Small intestine (tissue), 7 donors: Measurements from ENCODE around the gene DDX47. TPM values are rescaled to one million over a fixed set of nuclear protein-coding genes. Genes with fewer than 3 reads are reported as not detected.

Source experiments
- DNase-seq, 2 donors: peaks; one replicate each; pipeline versions ENCODE4 v3.0.0 to v3.0.0-alpha.2; 2013
- FAIRE-seq: peaks from 2 replicates; lab custom pipeline; 2012; peaks lifted over from hg19 to GRCh38; lab: Jason Lieb, UNC
- H3K27ac ChIP-seq, 3 donors: one replicate each; pipeline ENCODE4 v1.5.1; 2013; ENCODE audit warnings: low read length in 2 of 3, mild to moderate bottlenecking in 2 of 3, control low read depth in 1 of 3, inconsistent platforms in 1 of 3, low read depth in 1 of 3, moderate library complexity in 1 of 3
- H3K27me3 ChIP-seq, 3 donors: one replicate each; pipeline ENCODE4 v1.6.1; 2013; ENCODE audit warnings: low read length in 3 of 3, inconsistent platforms in 1 of 3; ENCODE audit not compliant: control insufficient read depth in 3 of 3, insufficient read depth in 3 of 3
- H3K36me3 ChIP-seq, 3 donors: one replicate each; pipeline ENCODE4 v1.6.1; 2013; ENCODE audit warnings: low read length in 3 of 3, inconsistent platforms in 1 of 3, low read depth in 1 of 3, mild to moderate bottlenecking in 1 of 3, moderate library complexity in 1 of 3; ENCODE audit not compliant: control insufficient read depth in 3 of 3, insufficient read depth in 2 of 3
- H3K4me1 ChIP-seq, 3 donors: one replicate each; pipeline ENCODE4 v1.6.1; 2013; ENCODE audit warnings: low read length in 2 of 3, inconsistent platforms in 1 of 3, low read depth in 1 of 3, mild to moderate bottlenecking in 1 of 3, moderate library complexity in 1 of 3; ENCODE audit not compliant: control insufficient read depth in 3 of 3, insufficient read depth in 2 of 3
- H3K4me3 ChIP-seq, 3 donors: one replicate each; pipeline ENCODE4 v1.5.1; 2013; ENCODE audit warnings: low read length in 3 of 3, control low read depth in 1 of 3, inconsistent platforms in 1 of 3, low read depth in 1 of 3, mild to moderate bottlenecking in 1 of 3, moderate library complexity in 1 of 3
- H3K9me3 ChIP-seq, 2 donors: one replicate each; pipeline ENCODE4 v1.6.1; 2013; ENCODE audit warnings: low read depth in 1 of 2, low read length in 1 of 2; ENCODE audit not compliant: control insufficient read depth in 2 of 2, insufficient read depth in 1 of 2
- WGBS, 3 donors: extraction: QIAGEN DNeasy Blood & Tissue Kit; methylation state at CpG; one replicate each; pipeline ENCODE4 v1.1.7; 2013; 5-methylcytosine and 5-hydroxymethylcytosine counted together
- polyA plus RNA-seq, 4 donors: library from polyadenylated mRNA; stranded (reverse) in 3 of 4; unstranded in 1 of 4; fragments of 200-250 nt in 3 of 4; fragments of 120-200 nt in 1 of 4; gene quantifications; one replicate each; pipeline versions ENCODE4 v1.2.1 to v1.2.3, GENCODE V29; 2013
- donor health status: healthy with polysubstance abuse.
- donor health status: control.
- donor health status: control.
- donor health status: Bipolar disorder and iron deficiency.
- donor health status: healthy.

The DDX47 gene
- polyA plus RNA-seq, 4 donors: 25.5 to 52.7 (median 33.6) TPM

DNA sequence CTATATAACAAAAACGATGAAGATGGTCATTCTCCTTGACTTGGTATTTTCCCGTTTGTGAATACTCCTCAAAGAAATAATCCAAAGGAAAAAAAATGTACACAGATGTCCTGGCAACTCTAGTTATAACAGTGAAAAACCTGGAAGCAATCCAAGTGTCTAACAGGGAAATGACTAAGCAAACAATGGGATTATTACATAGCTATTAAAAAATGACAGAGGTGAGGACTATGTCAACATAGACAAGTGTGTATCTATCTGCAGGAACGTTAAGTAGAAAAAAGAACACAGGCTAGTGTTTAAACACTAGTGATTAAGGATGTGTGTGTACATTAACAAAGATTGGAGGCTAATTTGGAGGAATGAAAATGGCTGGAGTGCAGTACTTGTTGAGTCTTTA, 33.6 kb upstream of the DDX47 start:
- WGBS, 3 donors: 15 to 19% (median 16%) methylated on average over 3 of the region's 3 CpGs
- Histone ChIP-seq H3K4me1 (peaks cover 2 to 43% (median 3%) of the 10 kb centered on the region in 3 donors), H3K36me3 (peaks cover 0 to 2% (median 0%) of the 10 kb centered on the region in 3 donors), H3K9me3 (no peaks in the 10 kb centered on the region), H3K4me3 (no peak overlapping the region), H3K27ac (peak overlapping the region in 1 of 3 donors; percentile 19), H3K27me3 (no peaks in the 10 kb centered on the region)
- FAIRE-seq (peak; percentile 71), DNase-seq (peak; percentile 83 to 85)

DNA sequence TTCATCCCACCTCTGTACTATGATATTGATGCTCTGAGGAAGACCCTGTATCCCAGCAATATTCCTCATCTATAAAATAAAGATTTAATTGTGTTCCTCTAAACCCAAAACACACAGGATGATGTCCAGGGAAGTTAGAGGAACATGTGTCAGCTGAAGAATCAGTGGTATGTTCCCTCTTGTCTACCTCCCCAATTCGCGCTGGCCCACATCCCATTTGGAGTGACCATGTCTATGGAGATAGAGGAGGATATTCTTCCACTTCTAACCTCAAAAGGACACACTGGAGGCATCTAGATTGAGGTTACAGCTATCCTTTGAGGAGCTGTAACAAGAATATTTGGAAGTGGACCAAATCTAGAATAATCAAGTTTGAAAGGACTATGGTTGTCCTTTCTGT, 29.0 kb upstream of the DDX47 start:
- FAIRE-seq (no peak), DNase-seq (no peak)
- Histone ChIP-seq H3K4me3 (no peak overlapping the region), H3K4me1 (peaks cover 4 to 37% (median 4%) of the 10 kb centered on the region in 3 donors), H3K27ac (peak overlapping the region in 1 of 3 donors; percentile 45), H3K27me3 (no peaks in the 10 kb centered on the region), H3K36me3 (peaks cover 0 to 8% (median 0%) of the 10 kb centered on the region in 3 donors), H3K9me3 (no peaks in the 10 kb centered on the region)
- 98 to 100% (median 98%) methylated on average over 2 of the region's 2 CpGs for WGBS, 3 donors

DNA sequence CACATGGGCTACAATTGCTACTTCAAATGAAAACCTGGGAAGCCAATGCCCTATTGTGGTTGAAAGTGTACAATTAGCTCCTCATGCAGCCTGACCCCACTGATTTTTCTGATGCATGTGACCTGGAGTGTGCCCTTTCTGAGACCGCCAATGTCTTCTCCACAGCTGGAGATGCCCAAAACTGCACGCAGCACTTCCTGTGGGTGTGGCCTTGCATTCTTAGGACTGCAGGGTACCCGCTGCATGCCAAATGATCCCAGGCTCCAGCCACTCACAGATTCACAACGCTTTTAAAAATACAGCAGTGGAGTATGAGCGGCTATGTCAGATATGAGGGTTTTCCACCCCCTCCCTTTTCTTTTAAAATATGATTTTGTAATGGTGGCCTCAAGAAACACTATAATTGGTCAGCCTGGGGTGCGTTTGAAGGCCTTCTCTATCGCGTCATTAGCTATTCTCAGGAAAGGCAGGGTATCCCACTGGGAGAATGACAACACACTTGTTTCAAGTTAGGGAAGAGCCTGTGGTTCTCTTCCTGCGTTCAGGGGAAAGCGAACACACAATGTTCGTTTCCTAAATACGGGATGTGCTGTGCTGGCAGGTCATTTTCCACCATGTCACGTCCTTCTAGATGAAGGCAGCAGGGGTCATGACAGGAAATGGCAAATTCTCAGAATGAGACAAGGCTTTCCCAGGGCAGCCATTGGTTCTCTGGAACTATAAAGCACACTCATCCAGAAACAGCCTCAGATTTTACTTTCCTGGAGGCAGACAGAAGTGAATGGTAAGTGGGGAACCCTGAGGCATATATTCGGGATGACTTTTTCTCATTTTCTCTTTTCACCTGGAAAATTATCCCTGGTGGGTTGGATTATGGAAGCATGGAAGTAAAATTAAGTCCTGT, 28.0 kb upstream of the DDX47 start, which contains the start of gene APOLD1:
APOLD1 (plus strand) TSS at position 749 of the 904 bp plus-strand sequence; CDS start at position 782, 33 bp downstream.
- 76 to 90% (median 88%) methylated on average over 14 of the region's 14 CpGs for WGBS, 3 donors
- FAIRE-seq: no peak

DNA sequence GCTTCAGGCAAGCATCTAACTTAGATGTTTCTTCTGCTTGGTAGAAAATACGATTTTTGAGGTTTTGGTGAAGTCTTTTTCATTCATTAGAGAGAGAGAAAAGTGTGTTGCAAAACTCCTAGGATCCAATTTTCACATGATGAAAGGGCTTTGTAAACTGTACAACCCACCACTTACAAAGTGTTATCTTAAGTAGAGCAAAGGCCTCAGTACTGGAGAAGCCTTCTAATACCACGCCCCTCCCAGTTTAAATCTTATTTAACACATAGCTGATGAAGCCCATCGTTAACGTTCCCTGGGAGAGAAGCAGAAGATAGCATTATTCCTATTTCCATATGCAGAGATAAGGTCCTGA, 26.8 kb upstream of the DDX47 start:
- FAIRE-seq (no peak), DNase-seq (no peak)
- 8 to 19% (median 13%) methylated on average over 4 of the region's 4 CpGs for WGBS, 3 donors
- Histone ChIP-seq H3K36me3 (peaks cover 0 to 8% (median 0%) of the 10 kb centered on the region in 3 donors), H3K9me3 (no peaks in the 10 kb centered on the region), H3K27ac (peak overlapping the region; percentile 81 to 94 (median 89)), H3K4me3 (peak overlapping the region in 2 of 3 donors; percentile 61 to 68), H3K27me3 (no peaks in the 10 kb centered on the region), H3K4me1 (peaks cover 4 to 30% (median 4%) of the 10 kb centered on the region in 3 donors)

More for the DNA sequence above, 28.0 kb upstream of the DDX47 start, which contains the start of gene APOLD1:
- Histone ChIP-seq H3K4me1 (peaks cover 4 to 34% (median 4%) of the 10 kb centered on the region in 3 donors), H3K36me3 (peaks cover 0 to 8% (median 0%) of the 10 kb centered on the region in 3 donors), H3K27me3 (no peaks in the 10 kb centered on the region), H3K27ac (peak within 1 kb of the TSS; percentile 81 to 94 (median 89)), H3K4me3 (peak within 1 kb of the TSS in 2 of 3 donors; percentile 61 to 68), H3K9me3 (no peaks in the 10 kb centered on the region)
- no peak for DNase-seq

DNA sequence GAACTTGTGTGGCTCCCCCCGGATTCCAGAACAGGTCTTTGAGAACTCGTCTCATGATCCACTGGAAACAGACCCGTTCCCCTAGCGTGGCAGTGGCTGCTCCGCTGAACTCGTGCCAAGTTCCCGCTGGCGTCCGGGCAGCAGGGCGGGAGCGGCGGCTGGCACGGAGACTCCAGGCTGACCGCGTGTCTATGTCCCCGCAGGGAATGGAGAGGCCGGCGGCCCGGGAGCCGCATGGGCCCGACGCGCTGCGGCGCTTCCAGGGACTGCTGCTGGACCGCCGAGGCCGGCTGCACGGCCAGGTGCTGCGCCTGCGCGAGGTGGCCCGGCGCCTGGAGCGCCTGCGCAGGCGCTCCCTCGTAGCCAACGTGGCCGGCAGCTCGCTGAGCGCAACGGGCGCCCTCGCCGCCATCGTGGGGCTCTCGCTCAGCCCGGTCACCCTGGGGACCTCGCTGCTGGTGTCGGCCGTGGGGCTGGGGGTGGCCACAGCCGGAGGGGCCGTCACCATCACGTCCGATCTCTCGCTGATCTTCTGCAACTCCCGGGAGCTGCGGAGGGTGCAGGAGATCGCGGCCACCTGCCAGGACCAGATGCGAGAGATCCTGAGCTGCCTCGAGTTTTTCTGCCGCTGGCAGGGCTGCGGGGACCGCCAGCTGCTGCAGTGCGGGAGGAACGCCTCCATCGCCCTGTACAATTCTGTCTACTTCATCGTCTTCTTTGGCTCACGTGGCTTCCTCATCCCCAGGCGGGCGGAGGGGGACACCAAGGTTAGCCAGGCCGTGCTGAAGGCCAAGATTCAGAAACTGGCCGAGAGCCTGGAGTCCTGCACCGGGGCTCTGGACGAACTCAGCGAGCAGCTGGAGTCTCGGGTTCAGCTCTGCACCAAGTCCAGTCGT, 26.2 kb upstream of the DDX47 start:
- H3K36me3 ChIP-seq: peaks cover 0 to 8% (median 0%) of the 10 kb centered on the region in 3 donors
- H3K4me3 ChIP-seq: peak overlapping the region; percentile 64 to 68 (median 64)
- no peaks in the 10 kb centered on the region for H3K9me3 ChIP-seq
- FAIRE-seq (no peak), DNase-seq (peak; percentile 83 to 92)
- WGBS, 3 donors: 1 to 2% (median 1%) methylated on average over 67 to 80 of the region's 80 CpGs
- no peaks in the 10 kb centered on the region for H3K27me3 ChIP-seq
- peak overlapping the region; percentile 81 to 94 (median 89) for H3K27ac ChIP-seq
- H3K4me1 ChIP-seq: peaks cover 4 to 35% (median 7%) of the 10 kb centered on the region in 3 donors

DNA sequence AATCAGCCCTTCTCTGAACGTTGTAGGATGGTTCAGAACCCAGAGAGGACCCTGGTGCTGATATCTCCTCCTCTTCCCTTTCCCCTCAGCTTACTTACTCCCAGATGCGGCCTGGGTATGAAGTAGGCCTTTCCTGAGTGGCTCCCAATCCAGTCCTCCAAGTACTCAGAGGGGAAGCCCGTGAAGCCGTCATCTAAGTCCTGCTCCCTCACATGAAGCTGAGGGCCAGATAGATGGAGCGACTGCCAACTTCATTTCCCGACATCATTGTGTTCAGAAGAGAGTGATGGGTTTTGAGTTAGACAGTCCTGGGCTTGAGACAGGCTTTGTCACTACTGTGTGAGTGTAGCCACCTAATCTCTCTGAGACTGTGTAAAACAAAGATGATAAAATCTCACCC, 25.0 kb upstream of the DDX47 start:
- Histone ChIP-seq H3K4me1 (peaks cover 4 to 43% (median 7%) of the 10 kb centered on the region in 3 donors), H3K4me3 (no peak overlapping the region), H3K9me3 (no peaks in the 10 kb centered on the region), H3K27me3 (no peaks in the 10 kb centered on the region), H3K27ac (peak overlapping the region in 2 of 3 donors; percentile 89 to 94), H3K36me3 (peaks cover 0 to 8% (median 0%) of the 10 kb centered on the region in 3 donors)
- DNase-seq (no peak), FAIRE-seq (no peak)
- 51 to 62% (median 61%) methylated on average over 6 of the region's 6 CpGs for WGBS, 3 donors

DNA sequence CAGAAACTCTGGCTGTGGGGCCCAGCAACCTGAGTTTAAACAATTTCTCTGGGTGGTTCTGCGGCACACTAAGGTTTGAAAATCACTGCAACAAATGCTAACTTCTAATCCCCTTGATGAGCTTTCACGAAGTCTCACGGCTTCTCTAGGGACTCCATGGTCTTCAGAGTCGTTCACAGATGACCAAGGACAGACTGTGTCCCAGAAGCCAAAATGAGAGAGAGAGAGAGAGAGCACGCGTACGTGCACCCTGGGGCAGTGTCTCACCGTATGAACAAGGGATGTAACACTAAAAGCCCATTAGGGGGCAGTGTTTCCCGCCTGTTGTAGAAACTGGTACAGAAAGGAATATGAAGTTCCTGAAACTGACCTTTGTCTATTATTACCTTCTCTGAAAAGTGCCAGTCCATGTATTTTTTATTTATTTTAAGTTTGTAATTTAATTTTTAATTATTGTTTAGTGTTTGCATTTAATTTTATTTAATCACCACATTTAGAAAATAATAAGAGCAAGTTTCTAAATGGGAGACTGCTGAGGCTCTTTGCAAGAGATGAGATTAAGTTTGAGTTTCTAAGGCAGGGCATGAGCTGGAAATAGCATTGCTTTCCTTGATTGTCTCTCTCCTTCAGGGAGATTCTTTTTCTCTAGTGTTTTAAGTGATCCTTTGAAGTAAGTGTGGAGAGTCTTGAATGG, 24.3 kb upstream of the DDX47 start:
- Histone ChIP-seq H3K4me1 (peaks cover 4 to 43% (median 7%) of the 10 kb centered on the region in 3 donors), H3K9me3 (no peaks in the 10 kb centered on the region), H3K4me3 (no peak overlapping the region), H3K27ac (peak overlapping the region in 2 of 3 donors; percentile 89 to 94), H3K27me3 (no peaks in the 10 kb centered on the region), H3K36me3 (peaks cover 0 to 6% (median 0%) of the 10 kb centered on the region in 3 donors)
- peak; percentile 26 for FAIRE-seq
- peak; percentile 91 to 92 for DNase-seq
- WGBS, 3 donors: 8 to 16% (median 13%) methylated on average over 9 of the region's 9 CpGs
